Kidney (tissue), 14 donors: ENCODE measurements around the gene NYAP2. TPM values are rescaled to one million over a fixed set of nuclear protein-coding genes. Genes with fewer than 3 reads are reported as not detected.

Source experiments
- DNase-seq, 5 donors: peaks; one replicate each; pipeline ENCODE4 v3.0.0-alpha.2; 2013 to 2020
- FAIRE-seq: peaks from 2 replicates; lab custom pipeline; 2012; peaks lifted over from hg19 to GRCh38; lab: Jason Lieb, UNC
- H3K27ac ChIP-seq, 2 donors: one replicate each; pipeline ENCODE4 v1.7.0; 2013; ENCODE audit warnings: low read depth in 2 of 2, low read length in 2 of 2, inconsistent platforms in 1 of 2
- H3K27me3 ChIP-seq: one replicate; pipeline ENCODE4 v1.7.1; 2013; ENCODE audit warnings: low read length, inconsistent platforms; ENCODE audit not compliant: control insufficient read depth, insufficient read depth
- H3K36me3 ChIP-seq, 3 donors: one replicate each; pipeline versions ENCODE4 v1.7.0 to v1.7.1; 2013; ENCODE audit warnings: low read length in 3 of 3, control low read depth in 1 of 3, inconsistent platforms in 1 of 3; ENCODE audit not compliant: insufficient read depth in 3 of 3, control insufficient read depth in 2 of 3
- H3K4me1 ChIP-seq, 3 donors: one replicate each; pipeline versions ENCODE4 v1.7.0 to v1.7.1; 2013; ENCODE audit warnings: low read length in 3 of 3, inconsistent platforms in 1 of 3, low read depth in 1 of 3; ENCODE audit not compliant: control insufficient read depth in 2 of 3, insufficient read depth in 2 of 3
- H3K4me3 ChIP-seq, 3 donors: one replicate each; pipeline versions ENCODE4 v1.7.0 to v1.8.1; 2013; ENCODE audit warnings: low read length in 3 of 3, control low read depth in 1 of 3, inconsistent platforms in 1 of 3
- H3K9ac ChIP-seq, 3 donors: one replicate each; pipeline versions ENCODE4 v1.7.0 to v1.7.1; 2013; ENCODE audit warnings: low read length in 3 of 3, control low read depth in 1 of 3, inconsistent platforms in 1 of 3
- H3K9me3 ChIP-seq, 3 donors: one replicate each; pipeline versions ENCODE4 v1.7.0 to v1.7.1; 2013; ENCODE audit warnings: low read length in 3 of 3, control low read depth in 1 of 3, inconsistent platforms in 1 of 3; ENCODE audit not compliant: control insufficient read depth in 2 of 3, insufficient read depth in 1 of 3
- CTCF ChIP-seq: IDR thresholded peaks from 3 replicates; pipeline ENCODE4 v1.5.1; 2012; ENCODE audit warnings: mild to moderate bottlenecking, moderate library complexity, borderline replicate concordance; ENCODE audit not compliant: insufficient read depth; ENCODE audit errors: extremely low read depth
- intact Hi-C: fragments of 100-400 bp; cut with DNase I; formaldehyde crosslinking; loops from one replicate; pipeline ENCODE4 v1.11.1; 2022
- polyA plus RNA-seq: library from polyadenylated mRNA; stranded (reverse); fragments of 350-450 nt; fragmentation: Illumina TruSeq; extraction: RNeasy Lipid Tissue Mini Kit (QIAGEN cat#74804); gene quantifications from one replicate; pipeline ENCODE4 v1.2.3, GENCODE V29; 2014; ENCODE audit warnings: low read depth, low replicate concordance; ENCODE audit not compliant: insufficient read depth
- total RNA-seq: library from RNA; stranded (reverse); fragmentation: NEBNext Ultra II Directional; extraction: Animal tissue kit (Norgen Biotek cat#: 25700); gene quantifications from one replicate; pipeline ENCODE4 v1.2.1, GENCODE V29; 2021
- donor health status: control.
- donor health status: control.
- donor health status: control.
- donor health status: control.
- donor health status: control.
- donor health status: DM: yes; HTN: yes; CAD: no.
- donor health status: Normal renal cell carcinoma (clear cell type).

Gene NYAP2
- total and polyA plus RNA-seq, 2 donors from 2014 or later, result 0.66 TPM; not detected in 1

GRCh38 chr2:225488743-225489142 lies 89.2 kb downstream of the NYAP2 start:
- no peak for TF ChIP-seq CTCF
- Histone ChIP-seq H3K27ac (no peak overlapping the region), H3K36me3 (no peaks in the 10 kb centered on the region), H3K27me3 (no peaks in the 10 kb centered on the region), H3K9me3 (no peaks in the 10 kb centered on the region), H3K4me3 (no peak overlapping the region), H3K4me1 (no peaks in the 10 kb centered on the region), H3K9ac (no peak overlapping the region)
- intact Hi-C loops, result no loop called here
- no peak for DNase-seq
- no peak for FAIRE-seq

DNA sequence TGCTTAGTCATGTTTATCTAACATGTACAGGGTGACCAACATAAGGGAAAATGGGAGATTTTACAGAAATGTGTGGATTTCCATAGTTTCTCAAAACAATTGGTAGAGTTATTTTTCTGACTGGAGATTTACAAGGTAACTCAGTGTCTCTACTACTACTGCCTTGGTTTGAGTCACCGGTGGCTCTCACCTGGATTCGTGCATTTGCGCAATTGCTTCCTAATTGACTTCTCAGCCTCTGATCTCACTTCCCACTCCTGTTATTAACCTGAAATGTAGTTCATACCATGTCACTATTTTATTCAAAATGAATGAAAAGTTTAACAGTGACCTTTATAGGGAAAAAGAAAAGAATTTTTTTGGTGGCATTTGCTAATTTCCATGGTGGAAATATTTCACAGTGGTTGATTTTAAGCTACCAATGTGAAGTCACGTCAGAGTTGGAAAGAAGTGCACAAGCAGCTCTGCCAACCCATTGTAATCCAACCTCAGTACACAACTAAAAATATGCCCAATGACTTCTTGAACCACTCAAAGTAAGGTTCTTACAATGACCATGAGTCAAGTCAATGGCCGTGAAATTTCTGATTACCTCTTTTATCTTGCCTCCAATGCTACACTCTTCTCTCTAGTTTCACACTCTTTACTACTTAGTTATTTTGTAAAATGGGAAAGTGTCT lies 94.0 kb downstream of the NYAP2 start:
- DNase-seq (no peak), FAIRE-seq (no peak)
- H3K27ac ChIP-seq, result no peak overlapping the region
- no peaks in the 10 kb centered on the region for H3K9me3 ChIP-seq
- H3K9ac ChIP-seq, result no peak overlapping the region
- H3K4me3 ChIP-seq, result no peak overlapping the region
- no peaks in the 10 kb centered on the region for H3K4me1 ChIP-seq
- no peaks in the 10 kb centered on the region for H3K36me3 ChIP-seq
- H3K27me3 ChIP-seq, result no peaks in the 10 kb centered on the region
- no peak for TF ChIP-seq CTCF
- intact Hi-C loops, result no loop called here

GRCh38 chr2:225494100-225494459 lies 94.6 kb downstream of the NYAP2 start:
- H3K36me3 ChIP-seq, result no peaks in the 10 kb centered on the region
- no peaks in the 10 kb centered on the region for H3K4me1 ChIP-seq
- no peak for TF ChIP-seq CTCF
- no peak overlapping the region for H3K4me3 ChIP-seq
- H3K9me3 ChIP-seq, result no peaks in the 10 kb centered on the region
- no peak for DNase-seq
- no peaks in the 10 kb centered on the region for H3K27me3 ChIP-seq
- intact Hi-C loops, result no loop called here
- no peak overlapping the region for H3K9ac ChIP-seq
- no peak for FAIRE-seq
- no peak overlapping the region for H3K27ac ChIP-seq

DNA sequence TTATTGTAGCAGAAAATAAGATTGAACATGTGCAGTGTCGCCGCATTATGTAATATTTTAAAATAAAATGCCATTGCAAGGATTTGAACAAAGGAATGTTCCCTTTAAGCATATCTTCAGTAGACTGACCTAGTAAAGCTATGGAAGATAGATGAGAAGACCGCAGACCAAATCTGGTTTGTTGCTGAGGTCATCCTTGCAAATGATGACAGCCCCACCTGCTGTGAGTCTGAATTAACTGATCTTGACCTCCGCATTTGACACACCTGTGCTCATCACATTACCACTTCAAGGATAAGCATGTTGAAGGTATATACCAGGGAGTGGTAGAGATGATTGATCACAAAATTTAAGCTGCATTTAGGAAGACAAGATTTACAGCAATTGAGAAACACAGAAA lies 96.2 kb downstream of the NYAP2 start:
- Histone ChIP-seq H3K27ac (no peak overlapping the region), H3K4me3 (no peak overlapping the region), H3K9me3 (no peaks in the 10 kb centered on the region), H3K9ac (no peak overlapping the region), H3K4me1 (no peaks in the 10 kb centered on the region), H3K36me3 (no peaks in the 10 kb centered on the region), H3K27me3 (no peaks in the 10 kb centered on the region)
- intact Hi-C loops, result no loop called here
- FAIRE-seq (no peak), DNase-seq (no peak)
- TF ChIP-seq CTCF, result no peak
